ENCODE results near the gene HCRTR1. TPM values are rescaled to one million over a fixed set of nuclear protein-coding genes. Genes with fewer than 3 reads are reported as not detected.

HCRTR1 gene
- total RNA-seq, 4 donors from 2014 or later, result 0.22 TPM; not detected in 3

DNA sequence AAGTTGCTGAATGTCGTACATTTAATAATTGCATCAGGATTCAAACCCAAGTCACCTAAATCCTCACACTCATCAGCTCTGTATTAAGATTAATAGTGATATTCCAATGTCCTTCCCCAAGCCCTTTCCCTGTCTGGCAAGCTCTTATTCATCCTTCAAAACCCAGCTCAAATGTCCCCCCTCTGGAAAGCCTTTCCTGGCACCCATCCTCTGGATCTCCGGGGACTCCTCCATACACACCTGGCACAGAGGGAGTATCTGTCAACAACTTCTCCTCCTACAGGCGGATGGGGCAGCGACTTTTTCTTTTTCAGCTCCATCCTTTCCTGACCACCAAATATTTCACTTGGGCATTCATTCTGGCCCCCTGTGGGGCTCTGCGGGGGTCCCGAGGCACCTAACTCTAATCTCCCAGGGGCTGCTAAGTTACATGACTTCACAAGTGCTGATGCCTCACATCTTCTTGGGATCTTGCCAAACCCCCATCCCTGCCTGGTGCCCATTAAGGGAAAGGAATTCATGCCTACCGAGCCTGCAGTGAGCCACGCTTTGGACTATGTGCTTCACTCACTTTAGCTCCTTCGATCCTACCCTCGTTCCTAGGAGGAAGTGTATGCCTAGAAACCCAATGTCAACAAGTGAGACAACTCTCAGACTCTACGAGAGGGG, 25.9 kb upstream of the HCRTR1 start:
- intact Hi-C loops (cut with DNase I), result no loop called here

DNA sequence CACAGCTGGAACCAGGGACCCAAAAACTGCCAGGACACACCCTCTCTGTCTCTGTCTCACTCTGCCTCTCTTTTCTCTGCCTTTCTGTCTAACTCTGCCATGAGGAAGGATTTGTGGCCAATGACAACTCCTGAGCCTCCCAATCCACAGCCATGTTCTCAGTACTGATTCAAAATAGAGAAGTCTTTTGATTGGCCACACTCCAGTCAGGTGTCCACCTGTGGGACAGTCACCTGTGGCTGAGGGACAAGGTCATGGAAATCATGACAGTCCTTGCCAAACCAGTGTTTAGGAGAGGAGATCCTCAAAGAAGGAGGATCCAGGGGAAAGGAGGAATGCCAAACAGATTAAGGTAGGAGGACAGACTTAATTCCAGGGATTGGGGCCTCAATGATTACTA, 25.4 kb upstream of the HCRTR1 start:
- Histone ChIP-seq H3K9me3 (no peaks in the 10 kb centered on the region), H3K36me3 (peaks cover 0 to 2% (median 0%) of the 10 kb centered on the region in 3 donors), H3K4me1 (peaks cover 22 to 28% (median 23%) of the 10 kb centered on the region in 3 donors), H3K27ac (peak overlapping the region in 2 of 4 donors; percentile 36 to 60), H3K4me3 (no peak overlapping the region), H3K27me3 (peaks cover 0 to 9% (median 0%) of the 10 kb centered on the region in 4 donors)
- no peak for DNase-seq
- intact Hi-C loops (cut with DNase I), result no loop called here
- TF ChIP-seq, protein P1, sequence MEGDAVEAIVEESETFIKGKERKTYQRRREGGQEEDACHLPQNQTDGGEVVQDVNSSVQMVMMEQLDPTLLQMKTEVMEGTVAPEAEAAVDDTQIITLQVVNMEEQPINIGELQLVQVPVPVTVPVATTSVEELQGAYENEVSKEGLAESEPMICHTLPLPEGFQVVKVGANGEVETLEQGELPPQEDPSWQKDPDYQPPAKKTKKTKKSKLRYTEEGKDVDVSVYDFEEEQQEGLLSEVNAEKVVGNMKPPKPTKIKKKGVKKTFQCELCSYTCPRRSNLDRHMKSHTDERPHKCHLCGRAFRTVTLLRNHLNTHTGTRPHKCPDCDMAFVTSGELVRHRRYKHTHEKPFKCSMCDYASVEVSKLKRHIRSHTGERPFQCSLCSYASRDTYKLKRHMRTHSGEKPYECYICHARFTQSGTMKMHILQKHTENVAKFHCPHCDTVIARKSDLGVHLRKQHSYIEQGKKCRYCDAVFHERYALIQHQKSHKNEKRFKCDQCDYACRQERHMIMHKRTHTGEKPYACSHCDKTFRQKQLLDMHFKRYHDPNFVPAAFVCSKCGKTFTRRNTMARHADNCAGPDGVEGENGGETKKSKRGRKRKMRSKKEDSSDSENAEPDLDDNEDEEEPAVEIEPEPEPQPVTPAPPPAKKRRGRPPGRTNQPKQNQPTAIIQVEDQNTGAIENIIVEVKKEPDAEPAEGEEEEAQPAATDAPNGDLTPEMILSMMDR (IDR thresholded peaks at IDR 0.05), result no peak
- no peak for TF ChIP-seq POLR2A (IDR thresholded peaks at IDR 0.05)

More for the DNA sequence above, 25.9 kb upstream of the HCRTR1 start:
- no peak overlapping the region for H3K4me3 ChIP-seq
- DNase-seq, result no peak
- peaks cover 0 to 9% (median 0%) of the 10 kb centered on the region in 4 donors for H3K27me3 ChIP-seq
- no peak for TF ChIP-seq POLR2A (IDR thresholded peaks at IDR 0.05)
- TF ChIP-seq, protein P1 (IDR thresholded peaks at IDR 0.05), result no peak
- H3K36me3 ChIP-seq, result peaks cover 0 to 7% (median 0%) of the 10 kb centered on the region in 3 donors
- peaks cover 23 to 33% (median 24%) of the 10 kb centered on the region in 3 donors for H3K4me1 ChIP-seq
- WGBS, 2 donors, result 60 to 61% methylated on average over 10 to 11 of the region's 11 CpGs
- no peaks in the 10 kb centered on the region for H3K9me3 ChIP-seq
- peak overlapping the region in 2 of 4 donors; percentile 36 to 60 for H3K27ac ChIP-seq

DNA sequence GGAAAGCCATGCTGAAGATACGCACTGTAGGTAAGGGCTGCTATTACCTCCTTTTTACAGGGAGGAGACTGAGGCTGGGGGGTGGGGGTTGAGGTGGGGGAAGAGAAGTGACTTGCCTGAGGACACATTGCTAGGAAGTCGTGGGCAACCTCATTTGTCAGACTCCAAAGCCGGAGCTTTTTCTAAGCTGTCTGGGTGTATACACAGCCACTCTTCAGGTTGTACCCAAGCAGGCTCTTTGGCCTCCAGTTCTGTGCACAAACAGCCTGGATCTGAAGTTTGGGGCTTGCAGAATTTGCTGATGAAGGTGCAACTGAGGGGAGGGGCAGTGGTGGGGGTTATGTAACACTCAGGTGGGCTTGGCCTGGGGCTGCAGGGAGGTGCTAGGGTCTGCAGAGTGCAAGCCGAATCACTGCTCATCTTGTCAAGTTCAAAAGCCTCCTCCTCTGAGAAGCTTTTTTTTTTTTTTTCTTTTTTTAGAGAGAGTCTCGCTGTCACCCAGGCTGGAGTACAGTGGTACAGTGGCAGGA, 24.3 kb upstream of the HCRTR1 start:
- intact Hi-C loops (cut with DNase I), result no loop called here
- Histone ChIP-seq H3K4me3 (no peak overlapping the region), H3K27ac (no peak overlapping the region), H3K36me3 (no peaks in the 10 kb centered on the region), H3K4me1 (peaks cover 12 to 17% (median 12%) of the 10 kb centered on the region in 3 donors), H3K9me3 (no peaks in the 10 kb centered on the region), H3K27me3 (peaks cover 0 to 5% (median 0%) of the 10 kb centered on the region in 4 donors)
- 66 to 71% methylated on average over 5 of the region's 5 CpGs for WGBS, 2 donors
- TF ChIP-seq POLR2A (IDR thresholded peaks at IDR 0.05), result no peak
- TF ChIP-seq, protein P1 (IDR thresholded peaks at IDR 0.05), result no peak
- DNase-seq, result no peak

DNA sequence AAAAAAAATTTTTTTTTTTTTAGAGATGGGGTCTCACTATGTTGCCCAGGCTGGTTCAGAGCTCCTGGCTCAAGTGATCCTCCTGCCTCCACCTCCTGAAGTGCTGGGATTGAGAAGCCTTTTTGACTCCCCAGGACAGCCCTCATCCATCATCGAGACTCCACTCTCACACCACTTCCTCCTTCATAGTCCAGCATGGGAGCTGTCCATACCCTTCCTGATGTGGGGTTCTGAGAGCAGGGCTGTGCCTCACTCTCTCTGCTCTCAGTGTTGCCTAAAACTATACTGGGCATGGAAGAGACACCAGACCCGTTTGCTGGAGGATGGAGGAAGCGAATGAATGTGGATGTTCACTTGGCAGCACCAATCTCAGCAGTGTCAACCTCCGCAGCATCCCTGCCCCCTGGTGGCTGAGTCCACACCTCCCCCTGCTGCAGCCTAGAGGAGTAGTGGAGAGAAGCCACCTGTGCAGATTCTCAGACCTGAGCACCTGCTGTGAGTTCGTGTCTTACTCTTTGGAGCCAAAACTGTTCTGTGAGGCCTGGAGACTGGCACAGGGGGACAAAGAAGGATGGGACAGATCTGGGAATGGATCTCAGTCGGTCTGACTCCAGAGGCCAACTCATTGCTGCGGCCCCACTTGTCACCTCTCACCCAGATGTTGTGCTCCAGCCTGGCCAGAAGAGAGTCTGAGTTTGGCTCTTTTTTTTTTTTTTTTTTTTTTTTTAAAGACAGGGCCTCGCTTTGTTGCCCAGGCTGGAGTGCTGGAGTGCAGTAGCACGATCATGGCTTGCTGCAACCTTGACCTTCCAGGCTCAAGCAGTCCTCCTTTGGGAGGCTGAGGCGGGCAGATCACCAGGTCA, 23.5 kb upstream of the HCRTR1 start:
- no peak for DNase-seq
- Histone ChIP-seq H3K4me1 (peaks cover 4 to 9% (median 4%) of the 10 kb centered on the region in 3 donors), H3K27me3 (no peaks in the 10 kb centered on the region), H3K36me3 (no peaks in the 10 kb centered on the region), H3K4me3 (no peak overlapping the region), H3K9me3 (no peaks in the 10 kb centered on the region), H3K27ac (no peak overlapping the region)
- no peak for TF ChIP-seq POLR2A (IDR thresholded peaks at IDR 0.05)
- TF ChIP-seq, protein P1 (IDR thresholded peaks at IDR 0.05), result peak; percentile 35 to 92 (median 91)
- WGBS, 2 donors, result 38 to 44% methylated on average over 5 to 8 of the region's 10 CpGs
- intact Hi-C loops (cut with DNase I), result no loop called here

Data from esophagus squamous epithelium (tissue), 5 donors.